ENCODE measurements around the gene GYG2. TPM values are rescaled to one million over a fixed set of nuclear protein-coding genes. Genes with fewer than 3 reads are reported as not detected.

Gene GYG2
- total and polyA plus RNA-seq, 2 of the 13 experiments (the other 11 are each of a cell fraction or from before 2014, with no cell fraction given) = 20.0 to 24.3 TPM

GRCh38 chrX:2928583-2929434 is 100.1 kb downstream of the GYG2 start, which contains the start of gene ARSD (continued):
- peak; percentile 35; the same call in 1 of the 2 replicates for TF ChIP-seq MXD1 (CRISPR knock-in tag; IDR thresholded peaks at IDR 0.05)
- 0 out of 2 replicates have a peak, but pooled peaks have one; percentile 32 for TF ChIP-seq ZSCAN31 (CRISPR knock-in tag; IDR thresholded peaks at IDR 0.05; ENCODE audit: low read depth)
- TF ChIP-seq ZNF275 (CRISPR knock-in tag; IDR thresholded peaks at IDR 0.05; ENCODE audit: borderline replicate concordance) = no peak
- TF ChIP-seq NONO (IDR thresholded peaks at IDR 0.05) = no peak
- peak; percentile 69 for TF ChIP-seq NONO (CRISPR knock-in tag; conservative IDR thresholded peaks at IDR 0.05)
- no peak for TF ChIP-seq ZNF160 (CRISPR knock-in tag; IDR thresholded peaks at IDR 0.05)
- TF ChIP-seq YEATS4 (CRISPR knock-in tag; IDR thresholded peaks at IDR 0.05; ENCODE audit: borderline replicate concordance) = peak; percentile 48; the same call in 1 of the 2 replicates
- no peak for TF ChIP-seq CAMTA2 (CRISPR knock-in tag; IDR thresholded peaks at IDR 0.05; ENCODE audit: borderline replicate concordance)
- no peak; the same call in 1 of the 2 replicates for TF ChIP-seq ATF7-NPFF (CRISPR knock-in tag; IDR thresholded peaks at IDR 0.05; ENCODE audit: low read depth)
- no peak for TF ChIP-seq GATAD2A (CRISPR knock-in tag; IDR thresholded peaks at IDR 0.05)
- no peak for TF ChIP-seq PRPF4 (IDR thresholded peaks at IDR 0.05; ENCODE audit: low read depth, low read length, poor library complexity, severe bottlenecking)
- no peak for TF ChIP-seq ZEB1 (IDR thresholded peaks at IDR 0.05; ENCODE audit: insufficient replicate concordance, low read depth)
- no peak for TF ChIP-seq ESRRA (CRISPR knock-in tag; IDR thresholded peaks at IDR 0.05; ENCODE audit: low read depth)
- TF ChIP-seq HDAC2 (CRISPR knock-in tag; IDR thresholded peaks at IDR 0.05) = no peak
- TF ChIP-seq HMGXB4 (CRISPR knock-in tag; IDR thresholded peaks at IDR 0.05; ENCODE audit: borderline replicate concordance in 1 of 2, low read depth in 1 of 2) = no peak; a peak in 1 of 4 replicates
- no peak for TF ChIP-seq TP53 (CRISPR knock-in tag; conservative IDR thresholded peaks at IDR 0.05)
- 0 out of 2 replicates have a peak, but pooled peaks have one; percentile 15 for TF ChIP-seq HNF4A (CRISPR knock-in tag; IDR thresholded peaks at IDR 0.05)
- TF ChIP-seq ZFP36L1 (CRISPR knock-in tag; IDR thresholded peaks at IDR 0.05) = no peak
- TF ChIP-seq ZNF788 (CRISPR knock-in tag; IDR thresholded peaks at IDR 0.05; ENCODE audit: borderline replicate concordance) = peak; percentile 66; the same call in 1 of the 2 replicates
- TF ChIP-seq MTERF4 (CRISPR knock-in tag; IDR thresholded peaks at IDR 0.05) = no peak
- TF ChIP-seq MAX (IDR thresholded peaks at IDR 0.05) = peak; percentile 22; the same call in 1 of the 2 replicates
- no peak; the same call in 1 of the 2 replicates for TF ChIP-seq GFI1 (CRISPR knock-in tag; IDR thresholded peaks at IDR 0.05; ENCODE audit: borderline replicate concordance)
- 0 out of 2 replicates have a peak, but pooled peaks have one; percentile 27 for TF ChIP-seq PHF21A (CRISPR knock-in tag; IDR thresholded peaks at IDR 0.05)
- TF ChIP-seq PHF8 (CRISPR knock-in tag; IDR thresholded peaks at IDR 0.05) = peak; percentile 70
- no peak; the same call in 1 of the 2 replicates for TF ChIP-seq POGZ (CRISPR knock-in tag; IDR thresholded peaks at IDR 0.05)
- no peak for TF ChIP-seq SMC3 (IDR thresholded peaks at IDR 0.05; ENCODE audit: low read length)
